Measurements from ENCODE around the gene TANC1.

- TF ChIP-seq CTCF (IDR thresholded peaks at IDR 0.05; ENCODE audit: extremely low read depth in 1 of 2, insufficient read depth in 1 of 2, low read depth in 1 of 2, low read length in 2 of 2) (no peak), GATA2 (IDR thresholded peaks at IDR 0.05; ENCODE audit: insufficient read depth, insufficient read length, low read depth, low read length) (no peak), POLR2A (IDR thresholded peaks at IDR 0.05; ENCODE audit: low read depth, low read length) (no peak), MYC (IDR thresholded peaks at IDR 0.05; ENCODE audit: low read depth, low read length) (no peak), EZH2 (IDR thresholded peaks at IDR 0.05; ENCODE audit: borderline replicate concordance, low read depth, low read length, severe bottlenecking) (no peak), POLR2AphosphoS5 (IDR thresholded peaks at IDR 0.05; ENCODE audit: insufficient read depth, low read depth, low read length) (no peak)
Observed at GRCh38 chr2:159067971-159068370, 99.5 kb downstream of the TANC1 start.
